Neural progenitor cell (in vitro differentiated cells): ENCODE data around the gene TNIK.

Source experiments
- EZH2phosphoT487 ChIP-seq: fragments of 200-600 bp; sonication (generic); IDR thresholded peaks from 2 replicates; pipeline ENCODE4 v1.6.1; 2017; ENCODE audit warnings: antibody characterized with exemption
- TF ChIP-seq, protein P1 (sequence below): fragments of 200-600 bp; sonication (generic); IDR thresholded peaks from 2 replicates; pipeline ENCODE4 v1.5.1; 2017; ENCODE audit warnings: antibody characterized with exemption, mild to moderate bottlenecking

DNA sequence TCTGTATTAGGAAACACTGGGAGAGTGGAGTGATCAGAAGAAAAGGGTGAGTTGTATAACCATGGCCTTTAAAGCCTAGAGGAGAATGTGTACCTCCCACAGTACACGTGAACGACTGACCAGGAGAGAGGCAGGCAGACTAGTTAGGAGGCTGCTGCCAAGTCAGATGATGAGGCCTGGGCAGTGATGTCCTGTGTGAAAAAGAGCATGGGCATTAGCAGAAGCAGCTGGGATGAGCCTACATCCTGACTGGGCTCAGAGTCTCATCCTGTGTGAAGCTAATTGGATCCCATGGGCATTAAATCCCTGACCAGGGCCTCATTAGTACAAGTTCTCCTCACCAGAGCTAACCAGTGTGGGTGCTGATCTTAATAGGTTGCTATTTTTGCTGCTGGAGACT lies 344.5 kb downstream of the TNIK start:
- TF ChIP-seq, protein P1, sequence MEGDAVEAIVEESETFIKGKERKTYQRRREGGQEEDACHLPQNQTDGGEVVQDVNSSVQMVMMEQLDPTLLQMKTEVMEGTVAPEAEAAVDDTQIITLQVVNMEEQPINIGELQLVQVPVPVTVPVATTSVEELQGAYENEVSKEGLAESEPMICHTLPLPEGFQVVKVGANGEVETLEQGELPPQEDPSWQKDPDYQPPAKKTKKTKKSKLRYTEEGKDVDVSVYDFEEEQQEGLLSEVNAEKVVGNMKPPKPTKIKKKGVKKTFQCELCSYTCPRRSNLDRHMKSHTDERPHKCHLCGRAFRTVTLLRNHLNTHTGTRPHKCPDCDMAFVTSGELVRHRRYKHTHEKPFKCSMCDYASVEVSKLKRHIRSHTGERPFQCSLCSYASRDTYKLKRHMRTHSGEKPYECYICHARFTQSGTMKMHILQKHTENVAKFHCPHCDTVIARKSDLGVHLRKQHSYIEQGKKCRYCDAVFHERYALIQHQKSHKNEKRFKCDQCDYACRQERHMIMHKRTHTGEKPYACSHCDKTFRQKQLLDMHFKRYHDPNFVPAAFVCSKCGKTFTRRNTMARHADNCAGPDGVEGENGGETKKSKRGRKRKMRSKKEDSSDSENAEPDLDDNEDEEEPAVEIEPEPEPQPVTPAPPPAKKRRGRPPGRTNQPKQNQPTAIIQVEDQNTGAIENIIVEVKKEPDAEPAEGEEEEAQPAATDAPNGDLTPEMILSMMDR = no peak
- TF ChIP-seq EZH2phosphoT487 = no peak
